Rectal smooth muscle tissue (tissue), 1 donor: ENCODE data around the gene UGT2A1.

Experiments used
- H3K27ac ChIP-seq: one replicate; pipeline ENCODE4 v1.7.0; 2013; ENCODE audit warnings: low read depth, low read length, inconsistent platforms
- H3K27me3 ChIP-seq: one replicate; pipeline ENCODE4 v1.7.0; 2013; ENCODE audit warnings: low read length; ENCODE audit not compliant: control insufficient read depth, insufficient read depth
- H3K36me3 ChIP-seq: one replicate; pipeline ENCODE4 v1.7.0; 2013; ENCODE audit warnings: low read length; ENCODE audit not compliant: control insufficient read depth, insufficient read depth
- H3K4me1 ChIP-seq: one replicate; pipeline ENCODE4 v1.7.0; 2013; ENCODE audit warnings: low read length; ENCODE audit not compliant: control insufficient read depth, insufficient read depth
- H3K4me3 ChIP-seq: one replicate; pipeline ENCODE4 v1.7.0; 2013; ENCODE audit warnings: low read length
- H3K9ac ChIP-seq: one replicate; pipeline ENCODE4 v1.7.0; 2013; ENCODE audit warnings: low read length

Gene UGT2A1

GRCh38 chr4:69577245-69577644 lies 75.8 kb downstream of the UGT2A1 start:
- no peaks in the 10 kb centered on the region for H3K36me3 ChIP-seq
- no peaks in the 10 kb centered on the region for H3K27me3 ChIP-seq
- H3K27ac ChIP-seq: no peak overlapping the region
- H3K4me1 ChIP-seq: no peaks in the 10 kb centered on the region
- H3K9ac ChIP-seq: no peak overlapping the region
- no peak overlapping the region for H3K4me3 ChIP-seq

GRCh38 chr4:69576251-69576877 lies 76.7 kb downstream of the UGT2A1 start:
- Histone ChIP-seq H3K9ac (no peak overlapping the region), H3K36me3 (no peaks in the 10 kb centered on the region), H3K27me3 (no peaks in the 10 kb centered on the region), H3K4me1 (no peaks in the 10 kb centered on the region), H3K4me3 (no peak overlapping the region), H3K27ac (no peak overlapping the region)

- no peaks in the 10 kb centered on the region for H3K27me3 ChIP-seq
- no peaks in the 10 kb centered on the region for H3K36me3 ChIP-seq
- H3K9ac ChIP-seq: no peak overlapping the region
- H3K4me1 ChIP-seq: no peaks in the 10 kb centered on the region
- H3K27ac ChIP-seq: no peak overlapping the region
- no peak overlapping the region for H3K4me3 ChIP-seq
Measured at GRCh38 chr4:69568787-69569186, 84.3 kb downstream of the UGT2A1 start.

- H3K36me3 ChIP-seq: no peaks in the 10 kb centered on the region
- no peaks in the 10 kb centered on the region for H3K27me3 ChIP-seq
- H3K27ac ChIP-seq: no peak overlapping the region
- no peaks in the 10 kb centered on the region for H3K4me1 ChIP-seq
- no peak overlapping the region for H3K4me3 ChIP-seq
- no peak overlapping the region for H3K9ac ChIP-seq
Measured at GRCh38 chr4:69563424-69563823, 89.6 kb downstream of the UGT2A1 start.

- H3K27me3 ChIP-seq: no peaks in the 10 kb centered on the region
- no peak overlapping the region for H3K27ac ChIP-seq
- no peak overlapping the region for H3K9ac ChIP-seq
- no peaks in the 10 kb centered on the region for H3K4me1 ChIP-seq
- H3K36me3 ChIP-seq: no peaks in the 10 kb centered on the region
- H3K4me3 ChIP-seq: no peak overlapping the region
Measured at GRCh38 chr4:69549651-69550050, 103.4 kb downstream of the UGT2A1 start.

- no peaks in the 10 kb centered on the region for H3K27me3 ChIP-seq
- no peak overlapping the region for H3K4me3 ChIP-seq
Measured at GRCh38 chr4:69546134-69546765, 106.8 kb downstream of the UGT2A1 start.

More at GRCh38 chr4:69546134-69546765, 106.8 kb downstream of the UGT2A1 start:
- no peak overlapping the region for H3K27ac ChIP-seq
- no peaks in the 10 kb centered on the region for H3K4me1 ChIP-seq
- no peaks in the 10 kb centered on the region for H3K36me3 ChIP-seq
- H3K9ac ChIP-seq: no peak overlapping the region
